Body of pancreas (tissue), 4 donors: ENCODE results near the gene COL23A1.

ENCODE experiments used
- CTCF ChIP-seq, 7 experiments: fragments of 450-650 bp in 4 of 7; fragments of 200-600 bp in 3 of 7; sonication (generic) in 3 of 7; IDR thresholded peaks; one replicate each; pipeline ENCODE4 v1.5.1; 2016 to 2019; ENCODE audit warnings: antibody characterized with exemption in 7 of 7
- POLR2A ChIP-seq, 3 donors: fragments of 450-650 bp; IDR thresholded peaks; one replicate each; pipeline ENCODE4 v1.6.1; 2016; ENCODE audit warnings: antibody characterized with exemption in 3 of 3, mild to moderate bottlenecking in 2 of 3

DNA sequence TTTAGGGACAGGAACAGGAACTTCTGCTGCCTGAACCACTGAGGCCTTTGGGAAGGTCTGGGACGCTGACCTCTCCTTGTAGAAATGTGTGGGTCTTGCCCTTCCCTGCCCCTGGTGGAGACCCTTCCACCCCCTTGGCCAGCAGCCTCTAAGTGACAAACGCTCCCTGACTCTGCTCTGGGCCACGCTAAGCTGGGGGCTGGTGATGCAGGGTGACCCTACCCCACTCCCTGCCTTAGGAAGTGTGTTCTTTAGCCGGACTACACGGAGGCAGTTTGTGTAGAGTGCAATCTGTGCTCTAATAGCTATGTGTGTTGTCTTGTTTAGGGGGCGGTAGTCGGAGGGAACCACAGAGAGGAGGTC, 123.0 kb downstream of the COL23A1 start:
- TF ChIP-seq CTCF (IDR thresholded peaks at IDR 0.05): no peak
- TF ChIP-seq POLR2A (IDR thresholded peaks at IDR 0.05): no peak
